Measurements from ENCODE around the gene HOXC9. TPM values are rescaled to one million over a fixed set of nuclear protein-coding genes. Genes with fewer than 3 reads are reported as not detected.

The HOXC9 gene
- total and polyA plus RNA-seq, 2 of the 8 experiments (the other 6 are each of a cell fraction or from before 2014, with no cell fraction given), result not detected

DNA sequence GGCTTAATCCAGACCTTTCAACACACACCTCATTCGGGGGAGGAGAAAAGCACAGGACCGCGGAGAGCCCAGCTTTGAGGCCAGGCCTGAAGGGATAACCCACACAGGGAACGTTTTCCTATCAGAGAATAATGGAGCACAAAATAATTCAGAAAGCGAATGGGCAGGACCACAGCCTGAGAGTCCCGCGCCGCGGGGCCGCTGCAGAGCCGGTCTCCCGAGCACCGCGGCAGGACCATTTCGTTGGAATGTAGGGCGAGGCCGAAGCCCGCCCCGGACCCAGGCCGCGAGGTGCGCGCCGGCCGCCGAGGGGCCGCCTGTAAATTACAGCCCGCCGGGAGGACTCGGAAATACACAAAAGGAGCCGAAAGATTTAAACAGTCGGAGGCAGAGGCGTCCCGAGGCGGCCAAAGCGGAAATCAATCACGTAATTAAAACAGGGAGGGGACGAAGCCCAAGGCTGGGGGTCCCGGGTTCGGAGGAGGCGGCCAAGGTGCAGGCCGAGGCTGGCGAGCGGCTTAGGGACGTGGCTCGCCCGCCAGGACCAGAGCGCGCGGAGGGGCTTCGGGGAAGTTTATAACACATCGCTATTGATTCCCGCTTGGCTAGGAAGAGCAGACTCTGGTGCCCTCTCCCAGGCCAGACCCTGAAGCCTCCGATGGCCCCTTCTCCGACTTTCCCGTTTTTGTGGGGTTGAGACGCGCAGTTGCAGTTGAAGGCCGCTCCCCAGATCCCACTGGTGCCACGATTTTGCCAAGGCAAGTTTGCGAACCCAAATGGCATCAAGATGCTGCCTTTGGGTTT is 47.4 kb downstream of the HOXC9 start (continued):
- TF ChIP-seq EGR1 (IDR thresholded peaks at IDR 0.05; ENCODE audit: borderline replicate concordance, low read depth, low read length) (no peak), EP300 (IDR thresholded peaks at IDR 0.05; ENCODE audit: borderline replicate concordance in 1 of 2, low read depth in 2 of 2, low read length in 2 of 2) (no peak), SP1 (IDR thresholded peaks at IDR 0.05; ENCODE audit: low read depth, low read length) (no peak), SIX5 (IDR thresholded peaks at IDR 0.05; ENCODE audit: low read depth, low read length) (no peak), SRF (IDR thresholded peaks at IDR 0.05; ENCODE audit: low read depth, low read length) (no peak), TCF12 (IDR thresholded peaks at IDR 0.05; ENCODE audit: low read depth, low read length) (no peak), NRF1 (IDR thresholded peaks at IDR 0.05; ENCODE audit: low read depth, low read length) (no peak), JUND (IDR thresholded peaks at IDR 0.05; ENCODE audit: low read length) (no peak), KDM5A (IDR thresholded peaks at IDR 0.05; ENCODE audit: low read length) (no peak), BRCA1 (IDR thresholded peaks at IDR 0.05; ENCODE audit: low read depth, low read length) (no peak), CBX8 (IDR thresholded peaks at IDR 0.05; ENCODE audit: borderline replicate concordance, low read depth, low read length) (no peak; the same call in 1 of the 2 replicates), CHD2 (IDR thresholded peaks at IDR 0.05; ENCODE audit: low read length) (no peak), GABPA (IDR thresholded peaks at IDR 0.05; ENCODE audit: borderline replicate concordance, insufficient read depth, low read length) (peak; percentile 34; the same call in 1 of the 2 replicates), ZNF274 (IDR thresholded peaks at IDR 0.05; ENCODE audit: borderline replicate concordance, extremely low read depth, low read length) (no peak), HDAC2 (IDR thresholded peaks at IDR 0.05; ENCODE audit: borderline replicate concordance in 1 of 2, low read depth in 2 of 2, low read length in 2 of 2) (no peak), POLR2AphosphoS5 (IDR thresholded peaks at IDR 0.05; ENCODE audit: low read depth, low read length) (no peak), CHD1 (IDR thresholded peaks at IDR 0.05; ENCODE audit: low read depth, low read length) (no peak), RNF2 (IDR thresholded peaks at IDR 0.05; ENCODE audit: borderline replicate concordance, low read depth, low read length, missing control alignments, poor library complexity, severe bottlenecking) (peak; percentile 96), CEBPB (IDR thresholded peaks at IDR 0.05; ENCODE audit: low read depth, low read length) (no peak), SUZ12 (IDR thresholded peaks at IDR 0.05; ENCODE audit: low read length) (peak; percentile 100)
- TF ChIP-seq, protein P1, sequence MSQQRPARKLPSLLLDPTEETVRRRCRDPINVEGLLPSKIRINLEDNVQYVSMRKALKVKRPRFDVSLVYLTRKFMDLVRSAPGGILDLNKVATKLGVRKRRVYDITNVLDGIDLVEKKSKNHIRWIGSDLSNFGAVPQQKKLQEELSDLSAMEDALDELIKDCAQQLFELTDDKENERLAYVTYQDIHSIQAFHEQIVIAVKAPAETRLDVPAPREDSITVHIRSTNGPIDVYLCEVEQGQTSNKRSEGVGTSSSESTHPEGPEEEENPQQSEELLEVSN (IDR thresholded peaks at IDR 0.05), result no peak
- TF ChIP-seq, protein P2, sequence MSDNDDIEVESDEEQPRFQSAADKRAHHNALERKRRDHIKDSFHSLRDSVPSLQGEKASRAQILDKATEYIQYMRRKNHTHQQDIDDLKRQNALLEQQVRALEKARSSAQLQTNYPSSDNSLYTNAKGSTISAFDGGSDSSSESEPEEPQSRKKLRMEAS (IDR thresholded peaks at IDR 0.05), result no peak
- TF ChIP-seq, protein P3, sequence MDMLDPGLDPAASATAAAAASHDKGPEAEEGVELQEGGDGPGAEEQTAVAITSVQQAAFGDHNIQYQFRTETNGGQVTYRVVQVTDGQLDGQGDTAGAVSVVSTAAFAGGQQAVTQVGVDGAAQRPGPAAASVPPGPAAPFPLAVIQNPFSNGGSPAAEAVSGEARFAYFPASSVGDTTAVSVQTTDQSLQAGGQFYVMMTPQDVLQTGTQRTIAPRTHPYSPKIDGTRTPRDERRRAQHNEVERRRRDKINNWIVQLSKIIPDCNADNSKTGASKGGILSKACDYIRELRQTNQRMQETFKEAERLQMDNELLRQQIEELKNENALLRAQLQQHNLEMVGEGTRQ (IDR thresholded peaks at IDR 0.05; ENCODE audit: low read length), result no peak
